Sciatic nerve (tissue), 2 donors: ENCODE results near the gene LILRB3. TPM values are rescaled to one million over a fixed set of nuclear protein-coding genes. Genes with fewer than 3 reads are reported as not detected.
"Not testable (repeated sequence)": the region's sequence is repeated elsewhere in the genome, so short reads cannot be mapped to it uniquely, and the experiment has no call there.

Source experiments
- ATAC-seq: fragments of 200-7000 bp; cut with Tn5 transposase; one replicate; pipeline ENCODE4 v1.9.1; 2020; ENCODE audit warnings: mild to moderate bottlenecking, moderate library complexity
- DNase-seq: peaks from one replicate; pipeline ENCODE4 v3.0.0-alpha.2; 2020; ENCODE audit warnings: low spot score
- intact Hi-C: fragments of 100-400 bp; cut with DNase I; formaldehyde crosslinking; loops from one replicate; pipeline ENCODE4 v1.14.2; 2022
- total RNA-seq: library from RNA; stranded (reverse); fragmentation: NEBNext Ultra II Directional; extraction: Animal tissue kit (Norgen Biotek cat#: 25700); gene quantifications from one replicate; pipeline ENCODE4 v1.2.1, GENCODE V29; 2021
- donor health status: DM: no; HTN: no; CAD: no.
- donor health status: DM: no; HTN: no; CAD: no.

The LILRB3 gene
- total RNA-seq, 1 donor from 2014 or later, result 23.9 TPM

GRCh38 chr19:54197121-54197520 is 25.7 kb downstream of the LILRB3 start:
- ATAC-seq (no peak), DNase-seq (no peak)
- intact Hi-C loops, result no loop called here

GRCh38 chr19:54196536-54196935 is 26.3 kb downstream of the LILRB3 start:
- no peak for ATAC-seq
- intact Hi-C loops, result no loop called here
- no peak for DNase-seq

GRCh38 chr19:54194463-54194862 is 28.3 kb downstream of the LILRB3 start:
- intact Hi-C loops, DNase-seq: not testable (repeated sequence)

GRCh38 chr19:54193011-54193410 is 29.8 kb downstream of the LILRB3 start:
- no peak for DNase-seq
- intact Hi-C loops, result no loop called here

More at GRCh38 chr19:54194463-54194862, 28.3 kb downstream of the LILRB3 start:
- ATAC-seq, result not testable (repeated sequence)

DNA sequence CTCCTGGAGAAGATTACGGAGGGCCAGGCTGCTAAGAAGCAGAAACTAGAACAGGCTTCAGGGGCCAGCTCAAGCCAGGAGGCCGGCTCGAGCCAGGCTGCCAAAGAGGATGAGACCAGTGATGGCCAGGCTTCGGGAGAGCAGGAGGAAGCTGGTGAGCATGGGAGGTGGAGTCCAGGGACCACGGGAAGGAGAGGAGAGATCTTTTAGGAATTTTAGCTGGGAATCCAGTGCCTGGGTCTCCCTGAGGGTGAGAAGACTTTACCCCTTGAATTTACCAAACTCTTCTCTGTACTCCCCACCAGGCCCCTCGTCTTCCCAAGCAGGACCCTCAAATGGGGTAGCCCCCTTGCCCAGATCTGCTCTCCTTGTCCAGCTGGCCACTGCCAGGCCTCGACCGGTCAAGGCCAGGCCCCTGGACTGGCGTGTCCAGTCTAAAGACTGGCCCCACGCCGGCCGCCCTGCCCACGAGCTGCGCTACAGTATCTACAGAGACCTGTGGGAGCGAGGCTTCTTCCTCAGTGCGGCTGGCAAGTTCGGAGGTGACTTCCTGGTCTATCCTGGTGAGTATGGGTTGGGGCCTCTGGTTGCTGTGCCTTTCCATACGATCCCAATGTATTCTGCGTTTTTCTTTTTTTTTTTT is 30.9 kb downstream of the LILRB3 start:
- ATAC-seq (no peak), DNase-seq (no peak)
- intact Hi-C loops, result no loop called here

More at GRCh38 chr19:54193011-54193410, 29.8 kb downstream of the LILRB3 start:
- no peak for ATAC-seq

DNA sequence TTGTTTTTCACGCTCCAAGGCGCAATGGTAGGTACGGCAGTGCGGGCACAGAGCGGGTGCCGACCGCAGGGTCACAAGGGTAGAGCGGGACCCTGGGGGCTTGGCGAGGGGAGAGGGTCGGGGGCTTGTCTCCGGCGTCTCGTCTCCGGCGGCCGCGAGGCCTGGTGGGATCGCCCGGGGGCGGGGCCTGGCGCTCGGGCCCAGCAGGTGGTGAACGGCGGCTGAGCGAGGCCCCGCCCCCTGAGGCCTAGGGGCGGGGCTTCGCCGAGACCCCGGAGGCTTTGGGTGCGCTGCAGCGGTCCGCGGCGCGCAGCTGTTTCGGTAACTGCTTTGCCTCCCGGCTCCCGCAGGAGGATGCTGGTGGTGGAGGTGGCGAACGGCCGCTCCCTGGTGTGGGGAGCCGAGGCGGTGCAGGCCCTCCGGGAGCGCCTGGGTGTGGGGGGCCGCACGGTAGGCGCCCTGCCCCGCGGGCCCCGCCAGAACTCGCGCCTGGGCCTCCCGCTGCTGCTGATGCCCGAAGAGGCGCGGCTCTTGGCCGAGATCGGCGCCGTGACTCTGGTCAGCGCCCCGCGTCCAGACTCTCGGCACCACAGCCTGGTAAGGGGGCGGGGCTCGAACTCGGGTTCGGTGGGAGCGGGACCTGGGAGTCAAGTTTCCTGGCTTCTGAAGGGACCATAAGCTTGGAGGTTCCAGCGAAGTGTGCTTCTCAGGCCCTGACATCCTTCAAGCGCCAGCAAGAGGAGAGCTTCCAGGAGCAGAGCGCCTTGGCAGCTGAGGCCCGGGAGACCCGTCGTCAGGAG is 31.6 kb downstream of the LILRB3 start, which contains the start of gene TSEN34:
Gene TSEN34 (plus strand): TSS at position 298 of the 800 bp plus-strand sequence. CDS start 57 bp downstream, at position 355.
- intact Hi-C loops, result no loop called here
- DNase-seq (peak; percentile 82), ATAC-seq (peak; percentile 25)

- ATAC-seq (peak; percentile 87), DNase-seq (peak; percentile 100)
- intact Hi-C loops, result no loop called here
These were observed 32.2 kb downstream of the LILRB3 start for GRCh38 chr19:54190503-54191010.

GRCh38 chr19:54189735-54190502 is 32.9 kb downstream of the LILRB3 start:
- intact Hi-C loops, result no loop called here
- peak; percentile 100 for DNase-seq

GRCh38 chr19:54189145-54189734 is 33.6 kb downstream of the LILRB3 start, which contains the start of gene MBOAT7:
TSS of gene MBOAT7 (minus strand) at chr19:54189580. CDS start at chr19:54188508, 1,072 bp downstream.
- ATAC-seq, result no peak
- intact Hi-C loops, result no loop called here
- no peak for DNase-seq

More at GRCh38 chr19:54189735-54190502, 32.9 kb downstream of the LILRB3 start:
- ATAC-seq, result peak; percentile 88

- no peak for ATAC-seq
- no peak for DNase-seq
- intact Hi-C loops, result no loop called here
These were observed 34.5 kb downstream of the LILRB3 start for GRCh38 chr19:54188215-54188871.

- ATAC-seq (no peak), DNase-seq (no peak)
- intact Hi-C loops, result no loop called here
These were observed 35.8 kb downstream of the LILRB3 start for GRCh38 chr19:54186934-54187381.

GRCh38 chr19:54186351-54186750 is 36.5 kb downstream of the LILRB3 start:
- intact Hi-C loops, result no loop called here

GRCh38 chr19:54183431-54183830 is 39.4 kb downstream of the LILRB3 start:
- intact Hi-C loops, result no loop called here
- no peak for DNase-seq
- no peak for ATAC-seq

More at GRCh38 chr19:54186351-54186750, 36.5 kb downstream of the LILRB3 start:
- ATAC-seq (no peak), DNase-seq (no peak)

DNA sequence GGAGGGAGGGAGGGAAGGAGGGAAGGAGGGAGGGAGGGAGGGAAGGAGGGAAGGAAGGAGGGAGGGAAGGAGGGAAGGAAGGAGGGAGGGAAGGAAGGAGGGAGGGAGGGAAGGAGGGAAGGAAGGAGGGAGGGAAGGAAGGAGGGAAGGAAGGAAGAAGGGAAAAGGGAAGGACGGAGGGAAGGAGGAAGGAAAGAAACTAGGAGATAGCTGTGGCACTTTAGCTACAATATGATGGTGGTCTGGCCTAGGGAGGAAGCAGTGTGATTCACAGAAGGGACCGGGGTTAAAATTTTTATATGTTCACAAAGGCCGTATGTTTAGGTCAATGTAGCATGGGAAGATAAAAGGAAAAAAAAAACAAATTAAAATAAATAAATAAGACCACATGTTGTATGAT is 40.9 kb downstream of the LILRB3 start:
- intact Hi-C loops, ATAC-seq, DNase-seq: not testable (repeated sequence)

DNA sequence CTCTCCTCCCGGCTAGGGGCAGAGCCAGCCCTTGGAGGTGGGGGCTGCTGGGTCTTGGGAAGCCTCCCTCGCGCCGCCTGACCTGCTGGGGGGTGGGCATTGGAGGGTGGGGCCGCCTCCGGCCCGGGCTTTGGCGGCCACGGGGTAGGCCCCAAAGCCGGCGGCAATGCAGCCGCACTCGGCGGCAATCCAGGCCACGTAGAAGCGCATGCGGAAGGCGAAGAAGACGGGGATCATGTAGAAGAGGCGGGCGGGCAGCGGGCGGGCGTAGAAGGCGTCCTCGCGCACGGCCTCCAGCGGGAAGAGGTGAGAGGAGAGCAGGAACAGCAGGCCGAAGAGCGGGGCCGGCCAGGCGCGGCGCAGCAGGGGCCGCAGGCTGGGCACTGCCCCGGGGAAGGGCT is 42.1 kb downstream of the LILRB3 start:
- intact Hi-C loops, result no loop called here
- no peak for DNase-seq
- ATAC-seq, result no peak

GRCh38 chr19:54179921-54180461 is 42.8 kb downstream of the LILRB3 start:
- peak; percentile 71 for ATAC-seq
- intact Hi-C loops, result loop anchor here (10.0 kb wide), 1 partner anchor 55 kb away; no protein-coding TSS in a partner anchor
- DNase-seq, result no peak

DNA sequence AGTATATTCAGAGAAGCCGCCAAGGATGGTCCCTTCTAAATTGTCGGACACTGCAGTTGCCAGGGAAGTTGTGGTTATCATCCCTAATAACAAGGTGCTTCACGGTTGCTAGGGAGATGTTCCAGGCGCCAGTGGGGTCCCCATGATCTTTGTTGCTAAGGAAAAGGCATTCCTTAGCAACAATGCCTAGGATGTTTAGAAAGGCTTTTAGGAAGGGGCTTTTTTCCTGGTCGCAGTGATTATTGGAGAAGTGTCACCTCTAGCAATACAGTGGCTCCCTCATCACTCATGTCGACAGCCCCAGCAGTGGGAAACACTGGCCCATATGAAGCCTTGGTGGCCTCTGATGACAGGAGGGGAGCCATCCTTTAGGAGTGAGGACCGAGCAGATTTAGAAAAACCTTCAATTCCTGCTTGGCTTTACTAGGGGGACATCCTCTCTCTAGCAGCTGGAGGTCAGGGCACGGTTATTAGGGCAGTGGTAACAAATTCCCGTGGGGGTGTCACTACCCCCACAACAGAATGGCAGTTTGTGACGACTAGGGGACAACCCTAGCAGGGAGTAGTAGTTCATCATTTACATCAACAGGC is 43.5 kb downstream of the LILRB3 start:
- DNase-seq (no peak), ATAC-seq (no peak)
- intact Hi-C loops, result loop anchor here (10.0 kb wide), 1 partner anchor 55 kb away; no protein-coding TSS in a partner anchor
